HepG2 (cell line): ENCODE results near the gene TIMELESS. TPM values are rescaled to one million over a fixed set of nuclear protein-coding genes. Genes with fewer than 3 reads are reported as not detected.

Experiments
- ARNTL ChIP-seq: sonication (generic); formaldehyde crosslinking; IDR thresholded peaks from 2 replicates; pipeline ENCODE4 v1.4.0; 2020; ENCODE audit warnings: mild to moderate bottlenecking, missing genetic modification reagents
- CSRNP2 ChIP-seq: sonication (generic); formaldehyde crosslinking; conservative IDR thresholded peaks from 2 replicates; pipeline ENCODE4 v1.8.0; 2022; ENCODE audit warnings: low read depth, missing genetic modification reagents
- DMTF1 ChIP-seq: sonication (generic); formaldehyde crosslinking; IDR thresholded peaks from 2 replicates; pipeline ENCODE4 v1.4.0; 2020; ENCODE audit warnings: mild to moderate bottlenecking, missing genetic modification reagents
- E2F2 ChIP-seq: sonication (generic); formaldehyde crosslinking; IDR thresholded peaks from 2 replicates; pipeline ENCODE4 v1.4.0; 2020; ENCODE audit warnings: missing genetic modification reagents, borderline replicate concordance
- ETV6 ChIP-seq: sonication (generic); formaldehyde crosslinking; conservative IDR thresholded peaks from 2 replicates; pipeline ENCODE4 v1.4.0; 2020; ENCODE audit warnings: missing genetic modification reagents
- GATAD2A ChIP-seq: IDR thresholded peaks from 2 replicates; pipeline ENCODE4 v1.6.1; 2016
- GFI1 ChIP-seq: sonication (generic); formaldehyde crosslinking; IDR thresholded peaks from 2 replicates; pipeline ENCODE4 v1.5.0; 2020; ENCODE audit warnings: missing genetic modification reagents, mild to moderate bottlenecking, borderline replicate concordance
- HNRNPUL1 ChIP-seq: fragments of 200-400 bp; formaldehyde crosslinking; IDR thresholded peaks from 2 replicates; pipeline ENCODE4 v1.6.1; 2017; ENCODE audit warnings: low read depth, mild to moderate bottlenecking, low read length, moderate library complexity
- IRF9 ChIP-seq: sonication (generic); formaldehyde crosslinking; IDR thresholded peaks from 2 replicates; pipeline ENCODE4 v1.8.0; 2022; ENCODE audit warnings: missing genetic modification reagents, mild to moderate bottlenecking, borderline replicate concordance
- JUN ChIP-seq: sonication (generic); formaldehyde crosslinking; IDR thresholded peaks from 2 replicates; pipeline ENCODE4 v1.4.0; 2020; ENCODE audit warnings: mild to moderate bottlenecking, missing genetic modification reagents
- NBN ChIP-seq: fragments of 450-650 bp; conservative IDR thresholded peaks from 2 replicates; pipeline ENCODE4 v1.6.1; 2017
- NR3C1 ChIP-seq: sonication (generic); formaldehyde crosslinking; IDR thresholded peaks from 2 replicates; pipeline ENCODE4 v1.4.0; 2020; ENCODE audit warnings: missing genetic modification reagents
- RFX3 ChIP-seq: IDR thresholded peaks from 2 replicates; pipeline ENCODE4 v1.6.1; 2016; ENCODE audit warnings: missing biosample characterization, missing genetic modification reagents
- SNAI1 ChIP-seq: sonication (generic); formaldehyde crosslinking; IDR thresholded peaks from 2 replicates; pipeline ENCODE4 v1.5.0; 2020; ENCODE audit warnings: mild to moderate bottlenecking, missing genetic modification reagents, borderline replicate concordance
- SP2 ChIP-seq: sonication (generic); formaldehyde crosslinking; IDR thresholded peaks from 2 replicates; pipeline ENCODE4 v1.5.1; 2020; ENCODE audit warnings: mild to moderate bottlenecking, missing genetic modification reagents
- ZBTB38 ChIP-seq: sonication (generic); formaldehyde crosslinking; IDR thresholded peaks from 2 replicates; pipeline ENCODE4 v1.5.1; 2020; ENCODE audit warnings: mild to moderate bottlenecking, missing genetic modification reagents
- ZNF432 ChIP-seq: sonication (generic); formaldehyde crosslinking; IDR thresholded peaks from 2 replicates; pipeline ENCODE4 v1.5.0; 2020; ENCODE audit warnings: missing genetic modification reagents, mild to moderate bottlenecking, borderline replicate concordance
- ZNF567 ChIP-seq: sonication (generic); formaldehyde crosslinking; IDR thresholded peaks from 2 replicates; pipeline ENCODE4 v1.8.1; 2023; ENCODE audit warnings: mild to moderate bottlenecking, missing genetic modification reagents, borderline replicate concordance
- ZNF660 ChIP-seq: sonication (generic); formaldehyde crosslinking; IDR thresholded peaks from 2 replicates; pipeline ENCODE4 v1.5.1; 2020; ENCODE audit warnings: mild to moderate bottlenecking, low read depth, missing genetic modification reagents, borderline replicate concordance
- ZNF670 ChIP-seq: sonication (generic); formaldehyde crosslinking; IDR thresholded peaks from 2 replicates; pipeline ENCODE4 v1.8.0; 2022; ENCODE audit warnings: mild to moderate bottlenecking, missing genetic modification reagents, borderline replicate concordance
- ZSCAN5A ChIP-seq: sonication (generic); formaldehyde crosslinking; IDR thresholded peaks from 2 replicates; pipeline ENCODE4 v1.8.0; 2022; ENCODE audit warnings: mild to moderate bottlenecking, missing genetic modification reagents, borderline replicate concordance
- ZZZ3 ChIP-seq: sonication (generic); formaldehyde crosslinking; IDR thresholded peaks from 2 replicates; pipeline ENCODE4 v1.4.0; 2020; ENCODE audit warnings: missing genetic modification reagents, mild to moderate bottlenecking, borderline replicate concordance
- polyA plus RNA-seq, 8 experiments: library from polyadenylated mRNA; depleted of rRNA in 3 of 8; stranded (reverse) in 7 of 8; unstranded in 1 of 8; fragments of >200 nt; fragmentation: Illumina TruSeq in 4 of 8; extraction: Trizol in 4 of 8; gene quantifications; 2 replicates each; pipeline versions ENCODE4 v1.2.1 to v1.2.3, GENCODE V29; 2011 to 2016; ENCODE audit warnings: low read depth in 4 of 8, missing spikeins in 1 of 8, mixed read lengths in 1 of 8; ENCODE audit not compliant: insufficient read depth in 1 of 8
- total RNA-seq, 5 experiments: library from RNA; depleted of rRNA; stranded (reverse); fragments of >200 nt; fragmentation: Illumina TruSeq; extraction: Trizol; gene quantifications; 2 replicates each; pipeline ENCODE4 v1.2.3, GENCODE V29; 2016; ENCODE audit warnings: low read depth in 1 of 5

TIMELESS gene
- total and polyA plus RNA-seq, 2 of the 13 experiments (the other 11 are each of a cell fraction or from before 2014, with no cell fraction given) = 4.0 to 20.3 TPM

- peak; percentile 71; the same call in 1 of the 2 replicates for TF ChIP-seq ZBTB38 (CRISPR knock-in tag)
- no peak for TF ChIP-seq SP2
- TF ChIP-seq E2F2 (CRISPR knock-in tag) = peak; percentile 95; the same call in 1 of the 2 replicates
- no peak for TF ChIP-seq HNRNPUL1
- TF ChIP-seq GATAD2A (CRISPR knock-in tag) = 0 out of 2 replicates have a peak, but pooled peaks have one; percentile 37
- TF ChIP-seq NBN = no peak
- peak; percentile 76; the same call in 1 of the 2 replicates for TF ChIP-seq IRF9 (CRISPR knock-in tag)
- TF ChIP-seq JUN (CRISPR knock-in tag) = no peak
- peak; percentile 80 for TF ChIP-seq GFI1 (CRISPR knock-in tag)
- no peak for TF ChIP-seq CSRNP2 (CRISPR knock-in tag)
- TF ChIP-seq SNAI1 = peak; percentile 96
- TF ChIP-seq ETV6 (CRISPR knock-in tag) = no peak; the same call in 1 of the 2 replicates
- no peak for TF ChIP-seq ZNF567 (CRISPR knock-in tag)
- TF ChIP-seq ZZZ3 = no peak; the same call in 1 of the 2 replicates
- TF ChIP-seq ZSCAN5A (CRISPR knock-in tag) = peak; percentile 70; the same call in 1 of the 2 replicates
- no peak for TF ChIP-seq RFX3 (CRISPR knock-in tag)
- TF ChIP-seq DMTF1 = 0 out of 2 replicates have a peak, but pooled peaks have one; percentile 34
- no peak for TF ChIP-seq ZNF432 (CRISPR knock-in tag)
- TF ChIP-seq ARNTL (CRISPR knock-in tag) = peak; percentile 95
- peak; percentile 58; the same call in 1 of the 2 replicates for TF ChIP-seq ZNF670 (CRISPR knock-in tag)
- TF ChIP-seq NR3C1 (CRISPR knock-in tag) = no peak
- no peak for TF ChIP-seq ZNF660 (CRISPR knock-in tag)
Measured at GRCh38 chr12:56448860-56449621, at the start of gene TIMELESS (continued).
